Activated CD4-positive, alpha-beta T cell treated with anti-CD3 and anti-CD28 coated beads for 1 hour (primary cell): ENCODE data around the gene CFAP53.
A peak's percentile ranks its signal among the peaks of the same experiment; 100 is the strongest.
"Not testable (repeated sequence)": the region's sequence is repeated elsewhere in the genome, so short reads cannot be mapped to it uniquely, and the experiment has no call there.

Experiments
- DNase-seq: peaks from one replicate; pipeline ENCODE4 v3.0.0-alpha.2; 2020

CFAP53 gene

GRCh38 chr18:50266248-50266704 is at the start of gene CFAP53:
Gene CFAP53, minus strand, starts transcription at chr18:50266495. Its CDS starts 91 bp downstream, at chr18:50266404.
- DNase-seq: peak; percentile 66

- no peak for DNase-seq
Observed at GRCh38 chr18:50315100-50315871, 49.0 kb upstream of the CFAP53 start.

- no peak for DNase-seq
Observed at GRCh38 chr18:50313873-50314460, 47.7 kb upstream of the CFAP53 start.

GRCh38 chr18:50313031-50313607 is 46.8 kb upstream of the CFAP53 start:
- no peak for DNase-seq

- DNase-seq: no peak
Observed at GRCh38 chr18:50312296-50313030, 46.2 kb upstream of the CFAP53 start.

- DNase-seq: no peak
Observed at GRCh38 chr18:50311650-50312049, 45.4 kb upstream of the CFAP53 start.

GRCh38 chr18:50310080-50310479 is 43.8 kb upstream of the CFAP53 start:
- DNase-seq: no peak

GRCh38 chr18:50308851-50309250 is 42.6 kb upstream of the CFAP53 start:
- not testable (repeated sequence) for DNase-seq

- DNase-seq: peak; percentile 81
Observed at GRCh38 chr18:50307738-50308470, 41.6 kb upstream of the CFAP53 start.

GRCh38 chr18:50307400-50307737 is 41.1 kb upstream of the CFAP53 start:
- no peak for DNase-seq

GRCh38 chr18:50306944-50307343 is 40.6 kb upstream of the CFAP53 start:
- DNase-seq: no peak

GRCh38 chr18:50301074-50301473 is 34.8 kb upstream of the CFAP53 start:
- DNase-seq: no peak

- no peak for DNase-seq
Observed at GRCh38 chr18:50299626-50300388, 33.5 kb upstream of the CFAP53 start.

GRCh38 chr18:50298443-50299284 is 32.4 kb upstream of the CFAP53 start:
- no peak for DNase-seq

- DNase-seq: no peak
Observed at GRCh38 chr18:50297621-50298442, 31.5 kb upstream of the CFAP53 start.

GRCh38 chr18:50293039-50293438 is 26.7 kb upstream of the CFAP53 start:
- no peak for DNase-seq

GRCh38 chr18:50289108-50289443 is 22.8 kb upstream of the CFAP53 start:
- no peak for DNase-seq

- not testable (repeated sequence) for DNase-seq
Observed at GRCh38 chr18:50288348-50289107, 22.2 kb upstream of the CFAP53 start.
